Spleen (tissue), 11 donors: ENCODE results near the gene GCH1. TPM values are rescaled to one million over a fixed set of nuclear protein-coding genes. Genes with fewer than 3 reads are reported as not detected.

Source experiments
- DNase-seq: peaks from one replicate; pipeline ENCODE4 v3.0.0-alpha.2; 2020
- H3K27ac ChIP-seq, 8 donors: fragments of 200-600 bp; sonication (generic) in 7 of 8; 1 replicate in 4 of 8; 2 replicates in 4 of 8; pipeline versions ENCODE4 v1.5.0 to v1.8.0; 2016 to 2021; ENCODE audit warnings: inconsistent platforms in 4 of 8, mild to moderate bottlenecking in 4 of 8, moderate library complexity in 1 of 8
- H3K27me3 ChIP-seq, 7 donors: fragments of 200-600 bp; sonication (generic) in 6 of 7; replicated peaks in 1 of 7; 1 replicate in 4 of 7; 2 replicates in 3 of 7; pipeline versions ENCODE4 v1.5.0 to v1.8.0; 2016 to 2021; ENCODE audit warnings: inconsistent platforms in 3 of 7, mild to moderate bottlenecking in 1 of 7
- H3K36me3 ChIP-seq, 6 donors: fragments of 200-600 bp; sonication (generic) in 5 of 6; 1 replicate in 4 of 6; 2 replicates in 2 of 6; pipeline versions ENCODE4 v1.5.0 to v1.8.0; 2016 to 2021; ENCODE audit warnings: inconsistent platforms in 2 of 6
- H3K4me1 ChIP-seq, 6 donors: fragments of 200-600 bp; sonication (generic) in 5 of 6; 1 replicate in 3 of 6; 2 replicates in 3 of 6; pipeline versions ENCODE4 v1.5.0 to v1.8.0; 2016 to 2021; ENCODE audit warnings: inconsistent platforms in 3 of 6
- H3K4me3 ChIP-seq, 8 donors: fragments of 200-600 bp; sonication (generic) in 7 of 8; 1 replicate in 4 of 8; 2 replicates in 4 of 8; pipeline versions ENCODE4 v1.5.0 to v1.8.0; 2016 to 2021; ENCODE audit warnings: inconsistent platforms in 4 of 8, mild to moderate bottlenecking in 4 of 8, moderate library complexity in 2 of 8
- H3K9me3 ChIP-seq, 8 donors: fragments of 200-600 bp; sonication (generic) in 7 of 8; 1 replicate in 4 of 8; 2 replicates in 4 of 8; pipeline versions ENCODE4 v1.5.0 to v1.8.0; 2016 to 2021; ENCODE audit warnings: inconsistent platforms in 4 of 8
- POLR2A ChIP-seq, 3 donors: fragments of 450-650 bp; IDR thresholded peaks; one replicate each; pipeline ENCODE4 v1.5.1; 2017; ENCODE audit warnings: antibody characterized with exemption in 3 of 3, mild to moderate bottlenecking in 1 of 3
- POLR2AphosphoS5 ChIP-seq, 3 donors: sonication (generic); formaldehyde crosslinking; IDR thresholded peaks; one replicate each; pipeline ENCODE4 v1.5.1; 2017; ENCODE audit warnings: antibody characterized with exemption in 3 of 3
- WGBS, 5 donors: extraction: QIAGEN DNeasy Blood & Tissue Kit in 3 of 5; methylation state at CpG; one replicate each; pipeline versions ENCODE4 v1.1.5 to v1.1.7; 2013 to 2018; 5-methylcytosine and 5-hydroxymethylcytosine counted together
- intact Hi-C: fragments of 100-400 bp; cut with DNase I; formaldehyde crosslinking; loops from one replicate; pipeline ENCODE4 v1.15.0; 2023; ENCODE audit warnings: low total_unique reads
- polyA plus RNA-seq, 3 donors: library from polyadenylated mRNA; stranded (reverse); fragments of 200-250 nt; gene quantifications; one replicate each; pipeline ENCODE4 v1.2.1, GENCODE V29; 2013
- total RNA-seq, 7 donors: library from RNA; depleted of rRNA in 3 of 7; stranded (reverse); fragments of >200 nt in 3 of 7; fragmentation: NEBNext Ultra II Directional in 4 of 7; extraction: Animal tissue kit (Norgen Biotek cat#: 25700) in 4 of 7; gene quantifications; one replicate each; pipeline versions ENCODE4 v1.1.0 to v1.2.1, GENCODE V29; 2016 to 2021
- TF ChIP-seq, protein P1 (sequence below), 11 experiments: fragments of 200-600 bp in 7 of 11; fragments of 450-650 bp in 4 of 11; sonication (generic) in 4 of 11; IDR thresholded peaks in 8 of 11; conservative IDR thresholded peaks in 3 of 11; 1 replicate in 7 of 11; 2 replicates in 4 of 11; pipeline versions ENCODE4 v1.4.0 to v1.8.0; 2016 to 2021; ENCODE audit warnings: antibody characterized with exemption in 11 of 11, inconsistent platforms in 4 of 11, mild to moderate bottlenecking in 1 of 11
- donor health status: healthy with polysubstance abuse.
- donor health status: DM: no; HTN: no; CAD: no; lungs with moderate emphysema.
- donor health status: DM: no; HTN: no; CAD: no.
- donor health status: Bipolar disorder and iron deficiency.
- donor health status: healthy.
- donor health status: DM: no; HTN: no; CAD: no.
- donor health status: DM: yes; HTN: yes; CAD: no.

GCH1 gene
- total and polyA plus RNA-seq, 10 donors: 11.2 to 23.3 (median 20.3) TPM

DNA sequence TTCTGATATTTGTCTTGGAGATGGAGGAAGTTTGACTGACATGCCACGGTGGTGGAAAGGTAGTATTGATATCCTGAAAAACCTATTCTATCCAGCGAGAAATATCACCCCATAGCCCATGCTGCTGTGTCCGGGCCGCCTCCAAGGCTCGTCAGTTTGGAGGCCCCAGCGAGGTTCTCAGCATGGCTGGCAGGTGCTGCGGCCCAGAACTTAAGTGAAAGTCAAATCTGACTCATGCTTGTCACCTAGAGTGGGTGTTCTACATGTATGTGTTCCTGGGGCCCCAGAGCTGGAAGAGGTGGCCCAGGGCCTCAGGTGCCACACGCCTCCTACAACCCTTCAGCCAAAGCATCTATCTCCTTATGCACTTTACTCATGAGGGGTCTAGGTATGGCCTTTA, 92.9 kb downstream of the GCH1 start:
- TF ChIP-seq, protein P1, sequence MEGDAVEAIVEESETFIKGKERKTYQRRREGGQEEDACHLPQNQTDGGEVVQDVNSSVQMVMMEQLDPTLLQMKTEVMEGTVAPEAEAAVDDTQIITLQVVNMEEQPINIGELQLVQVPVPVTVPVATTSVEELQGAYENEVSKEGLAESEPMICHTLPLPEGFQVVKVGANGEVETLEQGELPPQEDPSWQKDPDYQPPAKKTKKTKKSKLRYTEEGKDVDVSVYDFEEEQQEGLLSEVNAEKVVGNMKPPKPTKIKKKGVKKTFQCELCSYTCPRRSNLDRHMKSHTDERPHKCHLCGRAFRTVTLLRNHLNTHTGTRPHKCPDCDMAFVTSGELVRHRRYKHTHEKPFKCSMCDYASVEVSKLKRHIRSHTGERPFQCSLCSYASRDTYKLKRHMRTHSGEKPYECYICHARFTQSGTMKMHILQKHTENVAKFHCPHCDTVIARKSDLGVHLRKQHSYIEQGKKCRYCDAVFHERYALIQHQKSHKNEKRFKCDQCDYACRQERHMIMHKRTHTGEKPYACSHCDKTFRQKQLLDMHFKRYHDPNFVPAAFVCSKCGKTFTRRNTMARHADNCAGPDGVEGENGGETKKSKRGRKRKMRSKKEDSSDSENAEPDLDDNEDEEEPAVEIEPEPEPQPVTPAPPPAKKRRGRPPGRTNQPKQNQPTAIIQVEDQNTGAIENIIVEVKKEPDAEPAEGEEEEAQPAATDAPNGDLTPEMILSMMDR (IDR thresholded peaks at IDR 0.05 in 8 of 11, conservative IDR thresholded peaks at IDR 0.05 in 3 of 11): no peak
- TF ChIP-seq POLR2AphosphoS5 (IDR thresholded peaks at IDR 0.05) (no peak), POLR2A (IDR thresholded peaks at IDR 0.05) (no peak)
- no peak for DNase-seq
- Histone ChIP-seq H3K9me3 (no peaks in the 10 kb centered on the region), H3K4me3 (no peak overlapping the region), H3K27ac (no peak overlapping the region), H3K36me3 (no peaks in the 10 kb centered on the region), H3K4me1 (peaks cover 3 to 11% (median 6%) of the 10 kb centered on the region in 6 donors), H3K27me3 (peaks cover 0 to 2% (median 0%) of the 10 kb centered on the region in 7 donors)
- 83 to 91% (median 86%) methylated on average over 8 of the region's 8 CpGs for WGBS, 5 donors
- intact Hi-C loops: no loop called here

- intact Hi-C loops: no loop called here
- peaks cover 0 to 5% (median 0%) of the 10 kb centered on the region in 7 donors for H3K27me3 ChIP-seq
- DNase-seq: no peak
- no peak overlapping the region for H3K27ac ChIP-seq
- peaks cover 3 to 11% (median 6%) of the 10 kb centered on the region in 6 donors for H3K4me1 ChIP-seq
- TF ChIP-seq POLR2A (IDR thresholded peaks at IDR 0.05) (no peak), POLR2AphosphoS5 (IDR thresholded peaks at IDR 0.05) (no peak)
- TF ChIP-seq, protein P1 (IDR thresholded peaks at IDR 0.05 in 8 of 11, conservative IDR thresholded peaks at IDR 0.05 in 3 of 11): no peak
- H3K9me3 ChIP-seq: no peaks in the 10 kb centered on the region
- 67 to 82% (median 77%) methylated on average over 8 of the region's 8 CpGs for WGBS, 5 donors
- H3K36me3 ChIP-seq: no peaks in the 10 kb centered on the region
- no peak overlapping the region for H3K4me3 ChIP-seq
Observed at GRCh38 chr14:54808326-54809161, 94.1 kb downstream of the GCH1 start.

- Histone ChIP-seq H3K4me3 (no peak overlapping the region), H3K27me3 (peaks cover 0 to 5% (median 0%) of the 10 kb centered on the region in 7 donors), H3K36me3 (no peaks in the 10 kb centered on the region), H3K9me3 (no peaks in the 10 kb centered on the region), H3K4me1 (peaks cover 3 to 11% (median 6%) of the 10 kb centered on the region in 6 donors), H3K27ac (no peak overlapping the region)
- intact Hi-C loops: no loop called here
- DNase-seq: no peak
- TF ChIP-seq POLR2A (IDR thresholded peaks at IDR 0.05): no peak
- TF ChIP-seq POLR2AphosphoS5 (IDR thresholded peaks at IDR 0.05): no peak
- TF ChIP-seq, protein P1 (IDR thresholded peaks at IDR 0.05 in 8 of 11, conservative IDR thresholded peaks at IDR 0.05 in 3 of 11): no peak
- WGBS, 5 donors: 82 to 96% (median 92%) methylated on average over 6 to 7 of the region's 7 CpGs
Observed at GRCh38 chr14:54807881-54808280, 94.7 kb downstream of the GCH1 start.

DNA sequence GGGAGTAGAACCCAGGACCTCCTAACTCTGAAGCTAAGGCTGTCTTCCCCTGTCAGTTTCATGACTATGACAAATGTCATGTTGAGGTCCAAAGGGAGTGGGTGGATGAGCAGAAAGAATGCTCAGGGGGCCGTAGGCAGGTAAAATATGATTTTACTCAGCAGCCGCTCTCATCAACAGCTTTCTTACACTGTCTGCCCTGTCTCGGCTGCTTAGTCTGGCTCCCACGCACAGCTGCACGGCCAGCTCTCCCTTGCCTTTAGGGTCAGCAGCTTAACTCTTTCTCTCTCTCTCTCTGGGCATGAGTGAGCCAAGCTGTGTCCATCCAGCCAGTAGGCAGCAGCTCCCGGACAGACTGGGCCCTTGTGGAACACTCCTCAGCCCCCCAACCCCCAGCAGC, 95.2 kb downstream of the GCH1 start:
- Histone ChIP-seq H3K36me3 (no peaks in the 10 kb centered on the region), H3K9me3 (no peaks in the 10 kb centered on the region), H3K27me3 (peaks cover 0 to 5% (median 0%) of the 10 kb centered on the region in 7 donors), H3K4me3 (no peak overlapping the region), H3K4me1 (peaks cover 3 to 11% (median 6%) of the 10 kb centered on the region in 6 donors), H3K27ac (no peak overlapping the region)
- 78 to 85% (median 80%) methylated on average over 6 of the region's 6 CpGs for WGBS, 5 donors
- intact Hi-C loops: no loop called here
- TF ChIP-seq POLR2A (IDR thresholded peaks at IDR 0.05) (no peak), POLR2AphosphoS5 (IDR thresholded peaks at IDR 0.05) (no peak)
- TF ChIP-seq, protein P1 (IDR thresholded peaks at IDR 0.05 in 8 of 11, conservative IDR thresholded peaks at IDR 0.05 in 3 of 11): no peak
- no peak for DNase-seq
